Measurements from ENCODE around the gene ESR2.
"Not testable (repeated sequence)": the region's sequence is repeated elsewhere in the genome, so short reads cannot be mapped to it uniquely, and the experiment has no call there.

Gene ESR2

GRCh38 chr14:64326502-64326901 lies 32.3 kb upstream of the ESR2 start:
- TF ChIP-seq, protein P1, sequence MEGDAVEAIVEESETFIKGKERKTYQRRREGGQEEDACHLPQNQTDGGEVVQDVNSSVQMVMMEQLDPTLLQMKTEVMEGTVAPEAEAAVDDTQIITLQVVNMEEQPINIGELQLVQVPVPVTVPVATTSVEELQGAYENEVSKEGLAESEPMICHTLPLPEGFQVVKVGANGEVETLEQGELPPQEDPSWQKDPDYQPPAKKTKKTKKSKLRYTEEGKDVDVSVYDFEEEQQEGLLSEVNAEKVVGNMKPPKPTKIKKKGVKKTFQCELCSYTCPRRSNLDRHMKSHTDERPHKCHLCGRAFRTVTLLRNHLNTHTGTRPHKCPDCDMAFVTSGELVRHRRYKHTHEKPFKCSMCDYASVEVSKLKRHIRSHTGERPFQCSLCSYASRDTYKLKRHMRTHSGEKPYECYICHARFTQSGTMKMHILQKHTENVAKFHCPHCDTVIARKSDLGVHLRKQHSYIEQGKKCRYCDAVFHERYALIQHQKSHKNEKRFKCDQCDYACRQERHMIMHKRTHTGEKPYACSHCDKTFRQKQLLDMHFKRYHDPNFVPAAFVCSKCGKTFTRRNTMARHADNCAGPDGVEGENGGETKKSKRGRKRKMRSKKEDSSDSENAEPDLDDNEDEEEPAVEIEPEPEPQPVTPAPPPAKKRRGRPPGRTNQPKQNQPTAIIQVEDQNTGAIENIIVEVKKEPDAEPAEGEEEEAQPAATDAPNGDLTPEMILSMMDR (IDR thresholded peaks at IDR 0.05), result no peak

GRCh38 chr14:64324895-64325294 lies 30.7 kb upstream of the ESR2 start:
- H3K36me3 ChIP-seq, result no peaks in the 10 kb centered on the region
- H3K4me1 ChIP-seq (ENCODE audit: control insufficient read depth in 1 of 2, insufficient read depth in 1 of 2, low read depth in 1 of 2, low read length in 1 of 2), result no peaks in the 10 kb centered on the region
- TF ChIP-seq, protein P1 (IDR thresholded peaks at IDR 0.05), result no peak
- peaks cover 17% of the 10 kb centered on the region for H3K27me3 ChIP-seq
- H3K9me3 ChIP-seq, result no peaks in the 10 kb centered on the region
- no peak overlapping the region for H3K27ac ChIP-seq
- H3K4me3 ChIP-seq (ENCODE audit: low read depth in 1 of 2, low read length in 1 of 2), result no peak overlapping the region

More at GRCh38 chr14:64326502-64326901, 32.3 kb upstream of the ESR2 start:
- no peaks in the 10 kb centered on the region for H3K4me1 ChIP-seq (ENCODE audit: control insufficient read depth in 1 of 2, insufficient read depth in 1 of 2, low read depth in 1 of 2, low read length in 1 of 2)
- peaks cover 17% of the 10 kb centered on the region for H3K27me3 ChIP-seq
- H3K4me3 ChIP-seq (ENCODE audit: low read depth in 1 of 2, low read length in 1 of 2), result no peak overlapping the region
- H3K27ac ChIP-seq, result no peak overlapping the region
- no peaks in the 10 kb centered on the region for H3K9me3 ChIP-seq
- no peaks in the 10 kb centered on the region for H3K36me3 ChIP-seq

DNA sequence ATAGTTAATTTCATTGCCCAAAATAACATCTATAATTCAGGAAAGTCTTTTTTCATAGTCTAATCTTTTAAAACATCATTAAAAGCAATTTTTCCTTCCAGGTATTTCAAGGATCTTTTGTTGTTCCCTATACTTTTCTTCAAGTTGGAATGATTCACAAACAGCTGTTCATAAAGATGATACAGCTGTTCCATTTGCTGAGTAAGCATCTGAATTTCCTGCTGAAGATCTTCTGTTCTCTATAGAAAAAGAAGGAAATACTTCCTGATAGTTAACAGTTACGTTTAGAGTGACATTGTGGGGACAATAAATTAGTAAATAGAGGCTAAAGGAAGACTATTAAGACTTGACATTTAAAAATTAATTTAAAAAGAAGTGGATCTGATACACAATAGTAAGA lies 30.3 kb upstream of the ESR2 start:
- H3K9me3 ChIP-seq, result no peaks in the 10 kb centered on the region
- no peak overlapping the region for H3K4me3 ChIP-seq (ENCODE audit: low read depth in 1 of 2, low read length in 1 of 2)
- H3K27me3 ChIP-seq, result peaks cover 17% of the 10 kb centered on the region
- no peak overlapping the region for H3K27ac ChIP-seq
- no peaks in the 10 kb centered on the region for H3K4me1 ChIP-seq (ENCODE audit: control insufficient read depth in 1 of 2, insufficient read depth in 1 of 2, low read depth in 1 of 2, low read length in 1 of 2)
- no peaks in the 10 kb centered on the region for H3K36me3 ChIP-seq
- TF ChIP-seq, protein P1 (IDR thresholded peaks at IDR 0.05), result no peak

GRCh38 chr14:64320362-64320761 lies 26.2 kb upstream of the ESR2 start:
- H3K4me1 ChIP-seq (ENCODE audit: control insufficient read depth in 1 of 2, insufficient read depth in 1 of 2, low read depth in 1 of 2, low read length in 1 of 2); H3K27ac ChIP-seq; H3K36me3 ChIP-seq; H3K9me3 ChIP-seq; H3K4me3 ChIP-seq (ENCODE audit: low read depth in 1 of 2, low read length in 1 of 2): not testable (repeated sequence)
- peaks cover 17% of the 10 kb centered on the region for H3K27me3 ChIP-seq

DNA sequence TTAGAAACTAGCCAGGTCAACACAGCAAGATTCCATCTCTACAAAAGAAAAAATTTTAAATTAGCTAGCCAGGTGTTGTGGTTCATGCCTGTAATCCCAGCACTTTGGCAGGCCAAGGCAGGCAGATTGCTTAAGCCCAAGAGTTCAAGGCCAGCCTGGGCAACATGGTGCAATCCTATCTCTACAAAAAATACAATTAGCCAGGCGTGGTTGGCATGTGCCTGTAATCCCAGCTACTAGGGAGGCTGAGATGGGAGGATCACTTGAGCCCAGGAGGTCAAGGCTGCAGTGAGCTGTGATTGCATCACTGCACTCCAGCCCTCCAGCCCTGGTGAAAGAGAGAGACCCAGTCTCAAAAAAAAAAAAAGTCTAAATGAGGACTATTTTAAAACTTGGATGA lies 24.5 kb upstream of the ESR2 start:
- H3K4me3 ChIP-seq (ENCODE audit: low read depth in 1 of 2, low read length in 1 of 2); H3K27ac ChIP-seq; H3K27me3 ChIP-seq; H3K9me3 ChIP-seq; H3K4me1 ChIP-seq (ENCODE audit: control insufficient read depth in 1 of 2, insufficient read depth in 1 of 2, low read depth in 1 of 2, low read length in 1 of 2); H3K36me3 ChIP-seq: not testable (repeated sequence)

DNA sequence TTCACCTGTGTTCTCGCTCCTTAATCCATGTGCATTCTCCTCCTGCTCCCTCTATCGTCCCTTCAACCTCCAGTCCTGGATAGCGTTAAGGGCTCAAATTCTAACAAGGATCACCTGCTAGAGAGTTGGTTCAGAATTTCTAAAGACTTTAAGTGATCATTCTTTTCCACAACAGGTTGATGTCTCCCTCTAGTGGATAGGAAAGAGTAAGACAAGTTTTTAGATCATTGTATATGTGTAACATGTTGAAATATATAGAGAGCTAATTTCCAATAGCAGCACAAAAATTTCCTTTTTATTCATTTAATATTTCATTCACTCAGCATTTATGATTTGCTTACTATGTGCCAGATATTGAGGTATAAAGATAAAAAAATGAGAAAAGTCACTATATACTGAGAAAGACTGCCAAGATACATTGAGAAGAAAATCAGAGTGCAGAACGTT lies 9.3 kb upstream of the ESR2 start:
- Histone ChIP-seq H3K36me3 (no peaks in the 10 kb centered on the region), H3K9me3 (no peaks in the 10 kb centered on the region), H3K4me3 (ENCODE audit: low read depth in 1 of 2, low read length in 1 of 2) (no peak overlapping the region), H3K4me1 (ENCODE audit: control insufficient read depth in 1 of 2, insufficient read depth in 1 of 2, low read depth in 1 of 2, low read length in 1 of 2) (no peaks in the 10 kb centered on the region), H3K27me3 (peaks cover 12% of the 10 kb centered on the region), H3K27ac (no peak overlapping the region)
- TF ChIP-seq, protein P1 (IDR thresholded peaks at IDR 0.05), result no peak

- H3K4me3 ChIP-seq (ENCODE audit: low read depth in 1 of 2, low read length in 1 of 2), result no peak overlapping the region
- H3K27ac ChIP-seq, result no peak overlapping the region
- TF ChIP-seq, protein P1 (IDR thresholded peaks at IDR 0.05), result no peak
- no peaks in the 10 kb centered on the region for H3K36me3 ChIP-seq
- peaks cover 7 to 12% of the 10 kb centered on the region in 2 experiments for H3K4me1 ChIP-seq (ENCODE audit: control insufficient read depth in 1 of 2, insufficient read depth in 1 of 2, low read depth in 1 of 2, low read length in 1 of 2)
- no peaks in the 10 kb centered on the region for H3K9me3 ChIP-seq
- peaks cover 59% of the 10 kb centered on the region for H3K27me3 ChIP-seq
Measured at GRCh38 chr14:64298773-64299172, 4.6 kb upstream of the ESR2 start.

Data from neutrophil (primary cell).